SK-N-SH treated with all-trans-retinoic acid at 6 μM for 48 hours (cell line): ENCODE data around the gene FRMD1.
"Not testable (repeated sequence)": the region's sequence is repeated elsewhere in the genome, so short reads cannot be mapped to it uniquely, and the experiment has no call there.

ENCODE experiments used
- ATAC-seq: fragments of 200-7000 bp; cut with Tn5 transposase; 3 replicates; pipeline ENCODE4 v1.9.1; 2020; ENCODE audit warnings: mild to moderate bottlenecking, moderate library complexity
- ARNTL ChIP-seq: fragments of 450-650 bp; formaldehyde crosslinking; IDR thresholded peaks from 2 replicates; pipeline ENCODE4 v1.5.0; 2020; ENCODE audit warnings: low read depth, mild to moderate bottlenecking, moderate library complexity, borderline replicate concordance
- BACH2 ChIP-seq: fragments of 250-450 bp; sonication (Bioruptor Pico); IDR thresholded peaks from 2 replicates; pipeline ENCODE4 v1.9.0; 2021; ENCODE audit warnings: mild to moderate bottlenecking, borderline replicate concordance
- CSDC2 ChIP-seq: fragments of 250-450 bp; sonication (Bioruptor Pico); IDR thresholded peaks from 2 replicates; pipeline ENCODE4 v1.5.0; 2020; ENCODE audit warnings: mild to moderate bottlenecking, moderate library complexity
- ESRRG ChIP-seq: fragments of 250-450 bp; sonication (Bioruptor Pico); IDR thresholded peaks from 2 replicates; pipeline ENCODE4 v1.6.1; 2021; ENCODE audit warnings: mild to moderate bottlenecking
- ISL1 ChIP-seq: fragments of 250-450 bp; sonication (Bioruptor Pico); IDR thresholded peaks from 2 replicates; pipeline ENCODE4 v2.1.2; 2022; ENCODE audit warnings: mild to moderate bottlenecking, moderate library complexity
- OSR1 ChIP-seq: fragments of 250-450 bp; sonication (Bioruptor Pico); IDR thresholded peaks from 2 replicates; pipeline ENCODE4 v1.8.0; 2022; ENCODE audit warnings: moderate library complexity, mild to moderate bottlenecking, inconsistent platforms
- PPARA ChIP-seq: fragments of 250-450 bp; sonication (Bioruptor Pico); IDR thresholded peaks from 2 replicates; pipeline ENCODE4 v1.5.0; 2020; ENCODE audit warnings: mild to moderate bottlenecking, borderline replicate concordance
- RARB ChIP-seq: fragments of 250-450 bp; sonication (Bioruptor Pico); IDR thresholded peaks from 2 replicates; pipeline ENCODE4 v1.8.0; 2021; ENCODE audit warnings: mild to moderate bottlenecking, moderate library complexity
- SNAI2 ChIP-seq: fragments of 250-450 bp; sonication (Bioruptor Pico); IDR thresholded peaks from 2 replicates; pipeline ENCODE4 v1.5.0; 2020; ENCODE audit warnings: mild to moderate bottlenecking, moderate library complexity
- TCF4 ChIP-seq: fragments of 250-450 bp; sonication (Bioruptor Pico); IDR thresholded peaks from 2 replicates; pipeline ENCODE4 v1.8.0; 2021; ENCODE audit warnings: mild to moderate bottlenecking, moderate library complexity, borderline replicate concordance
- TOX ChIP-seq: fragments of 250-450 bp; sonication (Bioruptor Pico); IDR thresholded peaks from 2 replicates; pipeline ENCODE4 v1.8.0; 2021; ENCODE audit warnings: mild to moderate bottlenecking, moderate library complexity, borderline replicate concordance
- ZFP3 ChIP-seq: fragments of 250-450 bp; sonication (Bioruptor Pico); IDR thresholded peaks from 2 replicates; pipeline ENCODE4 v1.5.0; 2020; ENCODE audit warnings: mild to moderate bottlenecking, moderate library complexity
- ZNF565 ChIP-seq: fragments of 450-650 bp; formaldehyde crosslinking; conservative IDR thresholded peaks from 2 replicates; pipeline ENCODE4 v1.5.0; 2020; ENCODE audit warnings: low read depth, mild to moderate bottlenecking, moderate library complexity
- ZNF70 ChIP-seq: fragments of 450-650 bp; formaldehyde crosslinking; IDR thresholded peaks from 2 replicates; pipeline ENCODE4 v1.5.0; 2020; ENCODE audit warnings: mild to moderate bottlenecking, moderate library complexity
- ZNF8 ChIP-seq: fragments of 450-650 bp; formaldehyde crosslinking; IDR thresholded peaks from 2 replicates; pipeline ENCODE4 v1.5.0; 2020; ENCODE audit warnings: mild to moderate bottlenecking, moderate library complexity
- TF ChIP-seq, protein P1 (sequence below): fragments of 250-450 bp; sonication (Bioruptor Pico); IDR thresholded peaks from 2 replicates; pipeline ENCODE4 v1.5.0; 2020; ENCODE audit warnings: mild to moderate bottlenecking, moderate library complexity
- TF ChIP-seq, protein P2 (sequence below): fragments of 250-450 bp; sonication (Bioruptor Pico); IDR thresholded peaks from 2 replicates; pipeline ENCODE4 v1.8.0; 2020; ENCODE audit warnings: mild to moderate bottlenecking, moderate library complexity, borderline replicate concordance
- TF ChIP-seq, protein P3 (sequence below): fragments of 250-450 bp; sonication (Bioruptor Pico); IDR thresholded peaks from 2 replicates; pipeline ENCODE4 v1.8.0; 2021; ENCODE audit warnings: low read depth, mild to moderate bottlenecking, moderate library complexity, borderline replicate concordance
- TF ChIP-seq, protein P4 (sequence below): fragments of 250-450 bp; sonication (Bioruptor Pico); IDR thresholded peaks from 2 replicates; pipeline ENCODE4 v1.5.1; 2021; ENCODE audit warnings: mild to moderate bottlenecking, moderate library complexity

Gene FRMD1

DNA sequence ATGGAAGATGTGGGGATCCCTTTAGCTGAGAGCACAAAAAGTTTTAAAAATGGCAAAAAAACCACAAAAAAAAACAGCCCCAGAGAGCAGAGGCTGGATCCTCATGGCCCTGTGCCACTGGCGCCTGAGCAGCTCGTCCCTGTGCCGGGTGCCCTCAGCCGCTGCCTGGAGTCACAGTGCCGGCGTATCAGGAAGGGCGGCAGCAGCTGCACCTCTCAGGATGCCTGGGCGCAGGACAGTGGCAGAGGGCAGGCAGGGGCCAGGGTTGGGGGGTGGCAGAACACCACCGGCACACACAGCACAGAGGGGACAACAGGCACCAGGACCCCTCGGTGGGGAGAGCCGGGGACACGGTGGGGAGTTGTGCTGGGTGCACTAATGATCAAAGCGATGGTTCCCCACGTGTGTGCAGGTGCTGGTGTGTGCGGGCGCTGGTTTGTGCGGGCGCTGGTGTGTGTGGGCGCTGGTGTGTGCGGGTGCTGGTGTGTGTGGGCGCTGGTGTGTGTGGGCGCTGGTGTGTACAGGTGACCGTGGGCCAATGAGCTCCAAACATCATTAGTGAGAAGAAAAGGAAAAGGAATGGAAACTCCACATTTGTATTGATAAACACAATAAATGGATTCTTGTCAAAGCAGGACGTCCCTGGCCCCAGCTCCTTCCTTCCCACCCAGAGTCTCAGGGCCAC, 1.5 kb upstream of the FRMD1 start:
- ATAC-seq, result no peak
- TF ChIP-seq RARB (no peak), ESRRG (no peak), OSR1 (CRISPR knock-in tag) (no peak), CSDC2 (CRISPR knock-in tag) (no peak), ZFP3 (CRISPR knock-in tag) (no peak), TOX (CRISPR knock-in tag) (no peak), ARNTL (CRISPR knock-in tag) (no peak), ZNF70 (CRISPR knock-in tag) (no peak), TCF4 (CRISPR knock-in tag) (no peak), ZNF8 (CRISPR knock-in tag) (no peak), ISL1 (CRISPR knock-in tag) (no peak), BACH2 (no peak)
- TF ChIP-seq, protein P1, sequence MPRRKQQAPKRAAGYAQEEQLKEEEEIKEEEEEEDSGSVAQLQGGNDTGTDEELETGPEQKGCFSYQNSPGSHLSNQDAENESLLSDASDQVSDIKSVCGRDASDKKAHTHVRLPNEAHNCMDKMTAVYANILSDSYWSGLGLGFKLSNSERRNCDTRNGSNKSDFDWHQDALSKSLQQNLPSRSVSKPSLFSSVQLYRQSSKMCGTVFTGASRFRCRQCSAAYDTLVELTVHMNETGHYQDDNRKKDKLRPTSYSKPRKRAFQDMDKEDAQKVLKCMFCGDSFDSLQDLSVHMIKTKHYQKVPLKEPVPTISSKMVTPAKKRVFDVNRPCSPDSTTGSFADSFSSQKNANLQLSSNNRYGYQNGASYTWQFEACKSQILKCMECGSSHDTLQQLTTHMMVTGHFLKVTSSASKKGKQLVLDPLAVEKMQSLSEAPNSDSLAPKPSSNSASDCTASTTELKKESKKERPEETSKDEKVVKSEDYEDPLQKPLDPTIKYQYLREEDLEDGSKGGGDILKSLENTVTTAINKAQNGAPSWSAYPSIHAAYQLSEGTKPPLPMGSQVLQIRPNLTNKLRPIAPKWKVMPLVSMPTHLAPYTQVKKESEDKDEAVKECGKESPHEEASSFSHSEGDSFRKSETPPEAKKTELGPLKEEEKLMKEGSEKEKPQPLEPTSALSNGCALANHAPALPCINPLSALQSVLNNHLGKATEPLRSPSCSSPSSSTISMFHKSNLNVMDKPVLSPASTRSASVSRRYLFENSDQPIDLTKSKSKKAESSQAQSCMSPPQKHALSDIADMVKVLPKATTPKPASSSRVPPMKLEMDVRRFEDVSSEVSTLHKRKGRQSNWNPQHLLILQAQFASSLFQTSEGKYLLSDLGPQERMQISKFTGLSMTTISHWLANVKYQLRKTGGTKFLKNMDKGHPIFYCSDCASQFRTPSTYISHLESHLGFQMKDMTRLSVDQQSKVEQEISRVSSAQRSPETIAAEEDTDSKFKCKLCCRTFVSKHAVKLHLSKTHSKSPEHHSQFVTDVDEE (CRISPR knock-in tag), result no peak
- TF ChIP-seq, protein P2, sequence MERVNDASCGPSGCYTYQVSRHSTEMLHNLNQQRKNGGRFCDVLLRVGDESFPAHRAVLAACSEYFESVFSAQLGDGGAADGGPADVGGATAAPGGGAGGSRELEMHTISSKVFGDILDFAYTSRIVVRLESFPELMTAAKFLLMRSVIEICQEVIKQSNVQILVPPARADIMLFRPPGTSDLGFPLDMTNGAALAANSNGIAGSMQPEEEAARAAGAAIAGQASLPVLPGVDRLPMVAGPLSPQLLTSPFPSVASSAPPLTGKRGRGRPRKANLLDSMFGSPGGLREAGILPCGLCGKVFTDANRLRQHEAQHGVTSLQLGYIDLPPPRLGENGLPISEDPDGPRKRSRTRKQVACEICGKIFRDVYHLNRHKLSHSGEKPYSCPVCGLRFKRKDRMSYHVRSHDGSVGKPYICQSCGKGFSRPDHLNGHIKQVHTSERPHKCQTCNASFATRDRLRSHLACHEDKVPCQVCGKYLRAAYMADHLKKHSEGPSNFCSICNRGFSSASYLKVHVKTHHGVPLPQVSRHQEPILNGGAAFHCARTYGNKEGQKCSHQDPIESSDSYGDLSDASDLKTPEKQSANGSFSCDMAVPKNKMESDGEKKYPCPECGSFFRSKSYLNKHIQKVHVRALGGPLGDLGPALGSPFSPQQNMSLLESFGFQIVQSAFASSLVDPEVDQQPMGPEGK (CRISPR knock-in tag), result no peak
- TF ChIP-seq, protein P3, sequence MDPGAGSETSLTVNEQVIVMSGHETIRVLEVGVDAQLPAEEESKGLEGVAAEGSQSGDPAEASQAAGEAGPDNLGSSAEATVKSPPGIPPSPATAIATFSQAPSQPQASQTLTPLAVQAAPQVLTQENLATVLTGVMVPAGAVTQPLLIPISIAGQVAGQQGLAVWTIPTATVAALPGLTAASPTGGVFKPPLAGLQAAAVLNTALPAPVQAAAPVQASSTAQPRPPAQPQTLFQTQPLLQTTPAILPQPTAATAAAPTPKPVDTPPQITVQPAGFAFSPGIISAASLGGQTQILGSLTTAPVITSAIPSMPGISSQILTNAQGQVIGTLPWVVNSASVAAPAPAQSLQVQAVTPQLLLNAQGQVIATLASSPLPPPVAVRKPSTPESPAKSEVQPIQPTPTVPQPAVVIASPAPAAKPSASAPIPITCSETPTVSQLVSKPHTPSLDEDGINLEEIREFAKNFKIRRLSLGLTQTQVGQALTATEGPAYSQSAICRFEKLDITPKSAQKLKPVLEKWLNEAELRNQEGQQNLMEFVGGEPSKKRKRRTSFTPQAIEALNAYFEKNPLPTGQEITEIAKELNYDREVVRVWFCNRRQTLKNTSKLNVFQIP (CRISPR knock-in tag), result no peak
- TF ChIP-seq, protein P4, sequence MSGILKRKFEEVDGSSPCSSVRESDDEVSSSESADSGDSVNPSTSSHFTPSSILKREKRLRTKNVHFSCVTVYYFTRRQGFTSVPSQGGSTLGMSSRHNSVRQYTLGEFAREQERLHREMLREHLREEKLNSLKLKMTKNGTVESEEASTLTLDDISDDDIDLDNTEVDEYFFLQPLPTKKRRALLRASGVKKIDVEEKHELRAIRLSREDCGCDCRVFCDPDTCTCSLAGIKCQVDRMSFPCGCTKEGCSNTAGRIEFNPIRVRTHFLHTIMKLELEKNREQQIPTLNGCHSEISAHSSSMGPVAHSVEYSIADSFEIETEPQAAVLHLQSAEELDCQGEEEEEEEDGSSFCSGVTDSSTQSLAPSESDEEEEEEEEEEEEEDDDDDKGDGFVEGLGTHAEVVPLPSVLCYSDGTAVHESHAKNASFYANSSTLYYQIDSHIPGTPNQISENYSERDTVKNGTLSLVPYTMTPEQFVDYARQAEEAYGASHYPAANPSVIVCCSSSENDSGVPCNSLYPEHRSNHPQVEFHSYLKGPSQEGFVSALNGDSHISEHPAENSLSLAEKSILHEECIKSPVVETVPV (CRISPR knock-in tag), result no peak

DNA sequence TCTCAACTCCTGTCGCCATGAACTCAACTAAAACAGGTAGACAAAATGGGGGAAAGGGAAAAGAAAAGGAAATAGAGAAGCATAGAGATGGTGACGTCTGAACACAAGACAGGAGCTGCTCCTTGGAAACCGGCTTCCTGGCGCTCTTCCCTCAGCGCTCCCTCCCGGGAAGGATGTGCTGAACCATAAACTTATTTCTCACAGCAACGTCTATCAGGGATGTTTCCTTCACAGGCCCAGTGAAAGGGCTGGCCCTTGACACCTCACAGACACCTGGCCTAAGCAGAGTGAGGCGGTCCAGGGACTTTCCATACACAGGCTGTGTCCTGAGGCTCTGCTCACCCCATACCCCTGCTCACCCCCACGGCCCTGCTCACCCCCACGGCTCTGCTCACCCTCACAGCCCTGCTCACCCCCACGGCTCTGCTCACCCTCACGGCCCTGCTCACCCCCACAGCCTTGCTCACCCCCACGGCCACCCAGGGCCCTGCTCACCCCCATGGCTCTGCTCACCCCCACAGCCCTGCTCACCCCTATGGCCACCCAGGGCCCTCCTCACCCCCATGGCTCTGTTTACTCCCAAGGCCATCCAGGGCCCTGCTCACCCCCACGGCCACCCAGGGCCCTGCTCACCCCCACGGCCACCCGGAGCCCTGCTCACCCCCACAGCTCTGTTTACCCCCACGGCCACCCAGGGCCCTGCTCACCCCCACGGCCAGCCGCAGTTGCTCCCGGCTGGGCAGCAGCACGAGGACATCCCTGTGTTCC, 653 bp downstream of the FRMD1 start:
- ATAC-seq, result no peak
- TF ChIP-seq TCF4 (CRISPR knock-in tag), result no peak
- no peak for TF ChIP-seq TOX (CRISPR knock-in tag)
- no peak for TF ChIP-seq OSR1 (CRISPR knock-in tag)
- TF ChIP-seq, protein P1 (CRISPR knock-in tag), result no peak
- TF ChIP-seq ZNF565, result no peak
- TF ChIP-seq SNAI2 (CRISPR knock-in tag), result no peak
- TF ChIP-seq ARNTL (CRISPR knock-in tag), result no peak
- TF ChIP-seq, protein P2 (CRISPR knock-in tag), result no peak
- TF ChIP-seq, protein P3 (CRISPR knock-in tag), result no peak
- TF ChIP-seq BACH2, result no peak
- TF ChIP-seq PPARA (CRISPR knock-in tag), result no peak

DNA sequence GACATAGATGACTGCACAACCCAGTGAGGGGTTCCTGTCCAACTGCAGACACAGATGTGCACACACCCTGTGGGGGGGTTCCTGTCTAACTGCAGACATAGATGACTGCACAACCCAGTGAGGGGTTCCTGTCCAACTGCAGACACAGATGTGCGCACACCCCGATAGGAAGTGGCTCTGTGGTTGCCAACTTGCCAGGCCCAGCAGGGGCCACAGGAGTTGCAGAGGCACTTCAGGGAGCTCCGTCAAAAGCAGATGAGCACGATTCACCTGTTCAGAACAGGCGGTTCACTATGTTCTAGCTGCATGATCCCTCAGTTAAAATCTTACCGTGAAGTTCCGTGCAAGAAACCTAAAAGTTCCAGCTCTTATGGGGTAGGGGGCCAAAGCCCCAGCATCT, 1.6 kb downstream of the FRMD1 start:
- not testable (repeated sequence) for ATAC-seq
